Fibroblast of skin of right quadriceps (primary cell): ENCODE measurements around the gene ZFP91.
"Not testable (repeated sequence)": the region's sequence is repeated elsewhere in the genome, so short reads cannot be mapped to it uniquely, and the experiment has no call there.

Experiments
- DNase-seq: peaks from one replicate; pipeline ENCODE4 v3.0.0-alpha.2; 2013

Gene ZFP91, protein sequence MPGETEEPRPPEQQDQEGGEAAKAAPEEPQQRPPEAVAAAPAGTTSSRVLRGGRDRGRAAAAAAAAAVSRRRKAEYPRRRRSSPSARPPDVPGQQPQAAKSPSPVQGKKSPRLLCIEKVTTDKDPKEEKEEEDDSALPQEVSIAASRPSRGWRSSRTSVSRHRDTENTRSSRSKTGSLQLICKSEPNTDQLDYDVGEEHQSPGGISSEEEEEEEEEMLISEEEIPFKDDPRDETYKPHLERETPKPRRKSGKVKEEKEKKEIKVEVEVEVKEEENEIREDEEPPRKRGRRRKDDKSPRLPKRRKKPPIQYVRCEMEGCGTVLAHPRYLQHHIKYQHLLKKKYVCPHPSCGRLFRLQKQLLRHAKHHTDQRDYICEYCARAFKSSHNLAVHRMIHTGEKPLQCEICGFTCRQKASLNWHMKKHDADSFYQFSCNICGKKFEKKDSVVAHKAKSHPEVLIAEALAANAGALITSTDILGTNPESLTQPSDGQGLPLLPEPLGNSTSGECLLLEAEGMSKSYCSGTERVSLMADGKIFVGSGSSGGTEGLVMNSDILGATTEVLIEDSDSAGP

DNA sequence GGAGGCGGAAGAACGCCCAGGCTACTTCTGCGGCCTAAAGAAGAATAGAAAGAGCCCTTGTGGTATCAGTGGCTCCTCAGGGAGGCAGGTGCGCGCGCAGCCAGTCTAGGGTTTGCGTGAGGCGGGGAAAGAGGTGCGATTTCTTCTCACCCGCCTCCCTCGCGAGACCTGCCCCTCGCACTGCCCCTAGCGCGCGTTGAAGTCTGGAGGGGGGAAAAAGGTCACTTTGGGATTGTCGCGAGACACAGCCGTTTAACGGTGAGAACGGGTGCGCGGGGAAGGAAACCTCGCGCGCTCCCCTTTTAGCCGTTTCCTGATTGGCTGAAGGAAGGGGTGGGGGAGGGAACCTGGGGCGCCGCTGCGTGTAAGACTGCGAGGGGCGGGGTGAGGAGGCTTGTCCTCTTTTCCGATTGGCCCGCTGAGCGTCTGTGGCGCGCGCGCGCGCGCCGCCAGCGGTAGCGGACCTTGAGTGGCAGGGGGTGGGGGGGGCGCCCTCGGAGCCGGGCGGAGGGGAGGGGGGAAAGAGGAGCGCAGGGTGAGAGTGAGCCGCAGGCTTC, at the start of gene ZFP91:
Gene ZFP91 (plus strand): TSS at position 429 of the 557 bp plus-strand sequence. CDS start 219 bp downstream, outside the sequence.
- peak; percentile 99 for DNase-seq

GRCh38 chr11:58530236-58530635, 48.6 kb upstream of the ZFP91 start:
- DNase-seq = no peak

GRCh38 chr11:58531865-58532341, 47.0 kb upstream of the ZFP91 start:
- no peak for DNase-seq

DNA sequence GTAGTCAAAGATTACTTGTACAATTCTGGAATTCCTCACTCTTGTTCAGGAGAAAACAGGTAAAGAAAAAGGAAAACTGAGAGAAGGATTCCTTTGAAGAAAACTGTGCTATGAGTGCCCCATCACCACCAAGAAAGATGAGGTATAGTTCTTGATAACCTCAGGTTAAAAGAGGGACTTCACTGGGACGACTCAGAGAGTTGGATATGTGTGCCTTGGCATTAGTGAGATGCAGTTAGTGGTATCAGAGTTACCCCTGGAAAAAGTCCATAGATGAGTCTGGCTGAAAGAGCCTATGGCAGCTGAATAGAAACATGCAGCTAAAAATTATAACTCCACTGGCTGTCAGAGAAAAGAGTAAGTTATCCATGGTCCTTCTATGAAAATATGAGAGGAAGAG, 32.0 kb upstream of the ZFP91 start:
- no peak for DNase-seq

DNA sequence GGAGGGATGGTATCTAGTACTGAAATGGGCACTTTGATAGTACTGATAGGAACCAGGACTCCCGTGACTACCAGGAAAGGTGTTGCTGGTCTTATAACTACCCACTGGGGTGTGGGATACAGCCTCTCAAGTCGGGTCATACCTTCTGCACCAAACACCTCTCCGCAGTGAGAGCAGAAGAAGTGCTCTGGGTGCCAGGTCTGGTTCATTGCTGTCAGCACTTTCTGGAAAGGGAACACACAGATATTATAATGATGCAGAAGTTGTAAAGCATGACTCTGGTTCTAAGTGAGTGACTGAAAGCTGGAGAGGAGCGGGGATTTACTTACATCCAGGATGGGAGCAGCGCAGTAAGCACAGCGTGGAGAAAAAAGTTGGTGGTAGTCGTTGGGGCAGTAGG, 29.2 kb upstream of the ZFP91 start:
- DNase-seq = no peak

DNA sequence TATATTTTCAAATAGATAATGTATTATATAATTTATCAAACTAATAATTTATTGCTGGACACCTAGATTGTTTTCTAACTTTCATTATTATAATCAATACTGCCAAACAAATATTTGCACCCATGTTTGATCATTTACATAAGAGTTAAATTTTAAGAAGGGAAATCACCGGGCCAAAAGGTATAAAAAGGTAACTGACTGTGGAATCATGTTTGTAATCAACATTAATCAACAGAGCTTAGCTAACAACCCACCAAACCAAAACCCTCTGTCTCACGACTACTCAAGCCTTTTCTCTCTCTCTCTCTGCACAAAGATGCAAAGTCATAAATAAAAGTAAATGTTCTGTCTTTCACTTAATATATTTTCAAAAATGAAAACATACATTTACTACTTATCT, 18.0 kb upstream of the ZFP91 start:
- no peak for DNase-seq

- no peak for DNase-seq
Measured at GRCh38 chr11:58561394-58562098, 17.3 kb upstream of the ZFP91 start.

DNA sequence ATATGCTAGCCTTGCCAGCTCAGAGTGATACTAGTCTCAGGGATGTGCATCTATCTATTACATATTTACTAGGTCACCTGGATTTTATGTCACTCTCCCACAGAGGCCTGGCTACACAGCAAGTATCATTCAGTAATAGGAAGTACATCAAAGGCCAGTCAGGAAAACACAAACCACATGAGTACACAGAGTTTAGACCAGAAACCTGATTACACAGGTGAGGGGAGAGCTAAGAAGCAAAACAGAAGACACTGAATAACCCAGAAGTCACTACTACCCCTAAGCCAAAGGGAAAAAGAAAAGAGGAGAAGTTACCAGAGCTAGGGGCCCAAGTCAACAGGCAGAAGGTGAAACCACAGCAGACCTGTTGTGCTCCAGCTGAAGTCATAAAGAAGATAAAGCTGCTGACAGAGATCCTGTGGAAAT, 16.5 kb upstream of the ZFP91 start:
- no peak for DNase-seq

DNA sequence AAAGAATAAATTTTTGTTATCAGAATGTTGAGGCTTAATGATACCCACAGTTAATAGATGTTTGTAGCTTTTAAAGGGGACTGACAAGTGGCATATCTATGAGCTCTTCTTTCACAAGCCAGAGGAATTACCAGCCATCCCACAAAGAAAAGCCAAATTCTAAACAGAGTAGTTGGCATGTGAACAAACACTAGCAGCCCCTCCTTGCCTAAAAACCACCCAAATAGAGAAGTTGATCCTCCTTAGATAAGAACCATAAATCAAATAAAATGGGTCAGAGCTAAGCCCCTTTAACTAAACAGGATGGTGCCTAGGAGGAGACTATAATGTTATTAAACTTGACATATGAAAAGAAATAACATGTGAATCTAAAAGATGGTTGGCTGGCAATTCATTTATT, 14.6 kb upstream of the ZFP91 start:
- no peak for DNase-seq

DNA sequence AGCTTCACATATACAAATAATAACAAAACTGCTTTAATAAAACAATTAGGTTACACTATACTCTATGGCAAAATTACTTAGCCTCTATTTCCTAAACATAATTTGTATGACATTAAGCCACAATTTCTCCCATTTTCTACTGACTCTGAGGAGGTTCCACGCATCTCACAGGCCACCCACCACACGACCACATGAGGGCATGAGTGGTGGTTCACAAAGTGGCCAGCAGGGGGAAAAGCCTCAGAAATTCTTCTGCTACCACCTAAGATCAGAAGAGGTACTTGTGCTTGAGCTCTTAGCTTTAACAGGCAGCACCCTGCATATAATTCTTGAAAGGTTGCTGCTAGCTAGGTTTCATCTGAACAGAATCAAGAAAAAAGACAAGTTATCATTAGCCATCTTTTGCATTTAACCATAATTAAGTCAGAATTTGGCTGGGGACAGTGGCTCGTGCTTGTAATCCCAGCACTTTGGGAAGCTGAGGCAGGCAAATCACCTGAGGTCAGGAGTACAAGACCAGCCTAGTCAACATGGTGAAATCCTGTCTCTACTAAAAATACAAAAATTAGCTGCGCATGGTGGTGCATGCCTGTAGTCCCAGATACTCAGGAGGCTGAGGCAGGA, 10.9 kb upstream of the ZFP91 start:
- peak; percentile 53 for DNase-seq

- DNase-seq = not testable (repeated sequence)
Measured at GRCh38 chr11:58572906-58573305, 6.0 kb upstream of the ZFP91 start.

DNA sequence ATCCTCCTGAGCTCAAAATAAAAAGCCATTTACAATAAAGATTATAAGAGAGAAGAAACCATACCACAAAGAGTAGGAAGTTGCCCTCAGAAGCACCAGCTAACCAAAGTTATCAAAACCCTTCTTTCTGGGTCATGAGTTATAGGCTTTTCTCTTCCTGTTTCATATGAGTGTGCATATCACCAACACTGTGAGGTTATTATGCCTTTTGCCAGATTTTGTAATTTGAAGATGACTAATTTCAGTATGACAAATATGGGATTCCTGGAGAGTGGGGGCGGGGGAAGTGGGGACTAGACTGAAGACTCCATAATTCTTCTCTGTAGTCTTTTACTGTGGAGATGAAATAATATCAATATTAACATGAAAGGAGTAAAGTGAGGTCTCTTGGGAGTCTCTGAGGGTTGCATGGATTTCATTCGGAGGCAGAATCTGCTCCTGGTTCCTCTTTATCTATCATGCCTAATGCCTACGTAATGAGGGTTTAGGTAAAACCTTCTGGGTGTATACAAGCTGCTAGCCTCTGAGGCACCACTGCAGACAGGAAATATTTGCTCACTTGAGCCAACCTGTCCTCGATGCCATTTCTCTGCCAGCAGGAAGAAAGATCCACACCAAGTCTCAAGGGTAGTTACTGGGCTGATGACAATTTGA, 5.3 kb upstream of the ZFP91 start:
- peak; percentile 86 for DNase-seq

DNA sequence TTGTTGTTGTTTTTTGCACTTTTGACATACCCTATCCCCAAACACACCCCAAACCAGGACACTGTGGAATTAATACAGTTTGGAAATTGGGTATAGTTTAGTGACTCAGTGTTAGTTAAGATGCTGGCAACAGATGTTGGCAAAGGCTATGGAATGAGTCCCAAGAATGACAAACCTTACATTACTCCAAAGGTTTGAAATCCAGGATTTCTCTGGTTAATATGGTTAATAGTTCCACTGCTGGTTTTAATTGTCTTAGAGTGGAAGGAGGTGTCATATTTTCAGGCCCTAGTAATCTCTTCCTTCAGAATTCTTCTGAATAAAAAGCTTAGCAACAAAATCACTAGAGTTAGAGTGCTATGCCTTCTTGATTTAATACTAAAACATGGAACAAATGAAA, 4.0 kb upstream of the ZFP91 start:
- peak; percentile 78 for DNase-seq

DNA sequence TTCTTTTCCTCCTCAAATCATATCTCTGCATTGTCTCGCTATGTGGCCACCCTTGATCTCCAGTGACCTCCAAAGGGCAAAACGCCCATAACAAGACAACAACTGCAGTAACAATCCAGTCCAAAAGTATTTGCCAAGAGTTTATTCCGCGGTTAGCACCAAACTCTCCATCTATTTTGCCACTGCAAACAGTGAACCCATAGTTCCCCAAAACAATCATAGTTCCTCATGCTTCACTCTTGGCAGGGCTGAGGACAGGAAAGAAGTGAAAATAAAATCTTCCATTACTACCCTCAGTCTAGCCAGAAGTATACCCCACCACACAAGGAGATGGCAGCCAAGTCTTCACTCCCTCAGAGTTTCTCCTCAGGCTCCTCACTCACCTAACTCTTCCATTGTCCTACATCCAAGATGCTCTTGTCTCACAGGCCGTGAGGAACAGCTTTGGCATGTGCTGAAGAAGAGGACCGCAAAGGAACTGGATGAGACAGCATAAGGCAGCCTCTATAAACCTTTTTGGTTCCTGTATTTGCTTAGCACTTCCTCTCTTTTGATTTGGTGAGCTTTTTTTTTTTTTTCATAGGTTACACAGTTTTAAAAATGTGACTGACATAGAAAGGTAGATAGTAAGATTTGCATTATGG, 3.4 kb upstream of the ZFP91 start, which contains the start of gene LPXN:
Gene LPXN (minus strand): TSS at position 480 of the 644 bp plus-strand sequence. CDS start 84 bp downstream, at position 396.
- DNase-seq = peak; percentile 56

GRCh38 chr11:58576887-58577471, 1.9 kb upstream of the ZFP91 start:
- DNase-seq = peak; percentile 50

GRCh38 chr11:58577555-58578135, 1.2 kb upstream of the ZFP91 start:
- DNase-seq = peak; percentile 88

DNA sequence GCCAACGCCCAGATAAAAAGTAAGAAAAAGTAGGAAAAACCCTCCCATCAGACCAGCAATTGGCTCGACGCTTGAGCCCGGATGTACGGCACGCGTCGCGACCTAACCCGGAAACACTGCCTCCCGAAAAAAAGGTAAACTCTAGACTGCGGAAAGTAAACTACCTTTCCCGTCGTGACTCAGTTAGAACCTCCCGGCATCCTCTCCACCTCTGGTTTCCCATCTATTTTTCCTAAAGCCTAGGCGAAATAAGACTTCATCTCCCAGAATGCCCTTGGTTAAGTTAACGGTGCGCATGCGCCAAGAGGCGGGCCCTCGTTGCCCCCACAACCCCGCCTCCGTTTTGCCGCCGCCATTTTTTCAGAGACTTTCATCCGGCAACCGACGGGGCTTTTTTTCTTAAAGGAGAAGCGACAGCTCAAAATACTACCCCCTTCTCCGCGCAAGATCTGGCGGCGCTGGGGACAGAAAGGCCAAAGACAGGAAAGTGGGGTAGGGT, 678 bp upstream of the ZFP91 start:
- DNase-seq = peak; percentile 99

- peak; percentile 91 for DNase-seq
Measured at GRCh38 chr11:58579192-58580129, 598 bp downstream of the ZFP91 start.

DNA sequence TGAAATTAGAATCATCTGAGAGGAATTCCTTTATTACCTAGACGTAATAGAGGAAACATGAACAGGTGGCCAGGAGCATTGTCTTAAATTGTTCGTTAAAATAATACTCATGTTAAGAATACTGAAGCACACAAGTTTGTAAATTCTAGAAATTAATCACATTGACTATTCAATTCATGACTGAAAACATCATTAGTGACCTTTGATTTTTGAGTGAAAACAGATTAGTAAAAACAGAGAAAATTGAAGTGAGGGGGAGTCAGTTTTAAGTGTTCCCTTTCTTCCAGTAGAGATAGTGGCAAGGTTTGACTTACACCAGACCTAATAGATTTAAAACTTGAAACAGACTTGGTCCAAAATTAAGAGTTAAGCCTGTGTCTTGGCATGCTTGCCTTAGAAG, 1.4 kb downstream of the ZFP91 start:
- no peak for DNase-seq

- no peak for DNase-seq
Measured at GRCh38 chr11:58582437-58582836, 3.6 kb downstream of the ZFP91 start.
